ENCODE data around the gene HECA. TPM values are rescaled to one million over a fixed set of nuclear protein-coding genes. Genes with fewer than 3 reads are reported as not detected.

The HECA gene
- total and polyA plus RNA-seq, 10 of the 15 experiments (the other 5 are each of a cell fraction or from before 2014, with no cell fraction given): 0.52 to 7.2 (median 2.7) TPM

- Histone ChIP-seq H3K27me3 (replicated peaks in 1 of 2; ENCODE audit: control insufficient read depth in 2 of 2, insufficient read depth in 2 of 2, low read length in 1 of 2) (no peaks in the 10 kb centered on the region), H3K79me2 (ENCODE audit: control insufficient read depth, insufficient read depth, low read length) (no peaks in the 10 kb centered on the region), H3K4me2 (ENCODE audit: control insufficient read depth, insufficient read depth) (no peak overlapping the region), H3K36me3 (ENCODE audit: control insufficient read depth in 2 of 2, insufficient read depth in 2 of 2, low read length in 1 of 2) (peaks cover 0 to 6% of the 10 kb centered on the region in 2 experiments; a peak in 1 of 4 replicates), H2AFZ (ENCODE audit: control insufficient read depth, low read depth, low read length) (no peak overlapping the region), H4K20me1 (ENCODE audit: control insufficient read depth, insufficient read depth) (no peaks in the 10 kb centered on the region), H3K4me3 (no peak overlapping the region), H3K27ac (ENCODE audit: control insufficient read depth, insufficient read depth) (no peak overlapping the region), H3K4me1 (ENCODE audit: control insufficient read depth, insufficient read depth, low read length) (peaks cover 13% of the 10 kb centered on the region), H3K9me3 (replicated peaks; ENCODE audit: control insufficient read depth, insufficient read depth, low read length) (no peaks in the 10 kb centered on the region; the same call in 2 of the 3 replicates), H3K9ac (ENCODE audit: control insufficient read depth, insufficient read depth, low read length) (no peak overlapping the region)
- POLR2A ChIA-PET: interaction anchor here (0.5 to 1.6 kb wide), 4 partner anchors 8 to 79 kb away, joined by 3 to 8 read pairs (median 6); no protein-coding TSS in a partner anchor
- ATAC-seq (no peak), FAIRE-seq (no peak), DNase-seq (ENCODE audit: low read depth, low spot score) (no peak)
- SMC1A ChIA-PET (ENCODE audit: uncharacterized antibody, unreplicated experiment): interaction anchor here (1.4 to 2.1 kb wide), 2 partner anchors 11 to 29 kb away, joined by 5 to 8 read pairs; no protein-coding TSS in a partner anchor
- RAD21 ChIA-PET (ENCODE audit: unreplicated experiment): interaction anchor here (0.9 kb wide), 1 partner anchor 191 kb away, joined by 4 read pairs; no protein-coding TSS in a partner anchor
- TF ChIP-seq BHLHE40 (IDR thresholded peaks at IDR 0.05; ENCODE audit: borderline replicate concordance in 1 of 2, low read depth in 2 of 2, low read length in 1 of 2): no peak
- no peak for TF ChIP-seq STAT1 (conservative IDR thresholded peaks at IDR 0.05)
- no peak for TF ChIP-seq PAX8 (IDR thresholded peaks at IDR 0.05)
- no peak for TF ChIP-seq HSF1 (IDR thresholded peaks at IDR 0.05; ENCODE audit: low read depth, low read length)
- no peak for TF ChIP-seq KAT2A (conservative IDR thresholded peaks at IDR 0.05; ENCODE audit: control insufficient read depth, low read depth, low read length)
- no peak for TF ChIP-seq SPI1 (IDR thresholded peaks at IDR 0.05; ENCODE audit: borderline replicate concordance, insufficient read depth, low read depth, low read length)
- TF ChIP-seq RELB (IDR thresholded peaks at IDR 0.05; ENCODE audit: low read depth): no peak
- TF ChIP-seq ZNF384 (IDR thresholded peaks at IDR 0.05; ENCODE audit: borderline replicate concordance, low read depth, low read length): no peak
- TF ChIP-seq SP1 (IDR thresholded peaks at IDR 0.05; ENCODE audit: low read depth, low read length): no peak
- no peak for TF ChIP-seq BMI1 (IDR thresholded peaks at IDR 0.05; ENCODE audit: borderline replicate concordance)
- TF ChIP-seq POLR2AphosphoS2 (IDR thresholded peaks at IDR 0.05; ENCODE audit: low read depth, low read length): no peak
- no peak for TF ChIP-seq CBFB (IDR thresholded peaks at IDR 0.05; ENCODE audit: low read depth)
- TF ChIP-seq ZBED1 (IDR thresholded peaks at IDR 0.05; ENCODE audit: borderline replicate concordance): no peak
- TF ChIP-seq NFIC (IDR thresholded peaks at IDR 0.05; ENCODE audit: low read depth, low read length): no peak
- TF ChIP-seq TCF12 (IDR thresholded peaks at IDR 0.05; ENCODE audit: low read depth, low read length): no peak
- no TSS peak for BruUV-seq (replicated peaks)
- 95% methylated on average over 1 of the region's 1 CpG for WGBS (ENCODE audit: insufficient coverage, insufficient replicate concordance, low lambda C conversion rate, missing lambda C conversion rate)
- intact Hi-C loops (cut with micrococcal nuclease; ENCODE audit: unreplicated experiment) (no loop called here), in situ Hi-C loops (cut with MboI) (no loop called here)
- CTCF ChIA-PET: interaction anchor here (1.0 to 1.7 kb wide), 2 partner anchors 47 to 191 kb away, joined by 3 to 5 read pairs; no protein-coding TSS in a partner anchor
Measured at GRCh38 chr6:139173822-139174221, 38.9 kb downstream of the HECA start.
